Measurements from ENCODE around the gene PRTG.

- TF ChIP-seq CTCF (IDR thresholded peaks at IDR 0.05) (no peak), POLR2A (IDR thresholded peaks at IDR 0.05) (no peak), EP300 (IDR thresholded peaks at IDR 0.05) (no peak)
These were observed 35.4 kb downstream of the PRTG start for GRCh38 chr15:55707518-55707917.
